ENCODE measurements around the gene ARHGAP10. TPM values are rescaled to one million over a fixed set of nuclear protein-coding genes. Genes with fewer than 3 reads are reported as not detected.

ARHGAP10 gene
- total RNA-seq, 1 donor from 2014 or later, result 20.2 TPM

- Mint-ChIP-seq H3K4me3 (no peak overlapping the region), H3K27ac (no peak overlapping the region), H3K9me3 (no peaks in the 10 kb centered on the region), H3K27me3 (ENCODE audit: insufficient read depth, low read depth) (peaks cover 2% of the 10 kb centered on the region), H3K4me1 (no peaks in the 10 kb centered on the region), H3K36me3 (no peaks in the 10 kb centered on the region)
- no peak overlapping the region for H3K27ac ChIP-seq
- no peak overlapping the region for H3K4me3 ChIP-seq
- H3K4me1 ChIP-seq, result peaks cover 8% of the 10 kb centered on the region
- no peak for DNase-seq (ENCODE audit: low spot score)
- peaks cover 49% of the 10 kb centered on the region for H3K79me2 ChIP-seq (ENCODE audit: low read depth)
- no peak overlapping the region for H3K4me2 ChIP-seq
- TF ChIP-seq EZH2 (IDR thresholded peaks at IDR 0.05), result no peak
- TF ChIP-seq CTCF (IDR thresholded peaks at IDR 0.05), result no peak
- no peaks in the 10 kb centered on the region for H3K36me3 ChIP-seq
- no peak overlapping the region for H3K9ac ChIP-seq
- no peak overlapping the region for H2AFZ ChIP-seq (replicated peaks)
- H3K27me3 ChIP-seq, result no peaks in the 10 kb centered on the region
- no peaks in the 10 kb centered on the region for H3F3A ChIP-seq (ENCODE audit: low read depth)
- H3K9me3 ChIP-seq (ENCODE audit: low read depth), result no peaks in the 10 kb centered on the region
- H4K20me1 ChIP-seq (ENCODE audit: low read depth), result peaks cover 5% of the 10 kb centered on the region
Measured at GRCh38 chr4:147814376-147814775, 82.5 kb downstream of the ARHGAP10 start.

- Histone ChIP-seq H3K4me3 (no peak overlapping the region), H2AFZ (replicated peaks) (no peak overlapping the region), H3K4me2 (no peak overlapping the region), H3K27ac (no peak overlapping the region), H3K79me2 (ENCODE audit: low read depth) (peaks cover 46% of the 10 kb centered on the region), H3K36me3 (no peaks in the 10 kb centered on the region), H3K9me3 (ENCODE audit: low read depth) (no peaks in the 10 kb centered on the region), H3K9ac (no peak overlapping the region), H4K20me1 (ENCODE audit: low read depth) (peaks cover 5% of the 10 kb centered on the region), H3K4me1 (peaks cover 9% of the 10 kb centered on the region), H3F3A (ENCODE audit: low read depth) (no peaks in the 10 kb centered on the region), H3K27me3 (no peaks in the 10 kb centered on the region)
- peaks cover 2% of the 10 kb centered on the region for H3K27me3 Mint-ChIP-seq (ENCODE audit: insufficient read depth, low read depth)
- no peaks in the 10 kb centered on the region for H3K4me1 Mint-ChIP-seq
- TF ChIP-seq EZH2phosphoT487 (IDR thresholded peaks at IDR 0.05) (no peak), CTCF (IDR thresholded peaks at IDR 0.05) (no peak), EZH2 (IDR thresholded peaks at IDR 0.05) (no peak)
- no peak overlapping the region for H3K4me3 Mint-ChIP-seq
- DNase-seq (ENCODE audit: low spot score), result no peak
- H3K36me3 Mint-ChIP-seq, result no peaks in the 10 kb centered on the region
- no peaks in the 10 kb centered on the region for H3K9me3 Mint-ChIP-seq
- H3K27ac Mint-ChIP-seq, result no peak overlapping the region
Measured at GRCh38 chr4:147815741-147816140, 83.9 kb downstream of the ARHGAP10 start.

GRCh38 chr4:147816382-147817254 is 84.7 kb downstream of the ARHGAP10 start:
- H2AFZ ChIP-seq (replicated peaks), result no peak overlapping the region
- no peak overlapping the region for H3K27ac ChIP-seq
- H3K4me2 ChIP-seq, result no peak overlapping the region
- DNase-seq (ENCODE audit: low spot score), result no peak
- Mint-ChIP-seq H3K27me3 (ENCODE audit: insufficient read depth, low read depth) (peaks cover 2% of the 10 kb centered on the region), H3K36me3 (no peaks in the 10 kb centered on the region), H3K4me3 (no peak overlapping the region), H3K27ac (no peak overlapping the region), H3K4me1 (no peaks in the 10 kb centered on the region), H3K9me3 (no peaks in the 10 kb centered on the region)
- H3K27me3 ChIP-seq, result no peaks in the 10 kb centered on the region
- H3K4me3 ChIP-seq, result no peak overlapping the region
- H3K9ac ChIP-seq, result no peak overlapping the region
- H3K36me3 ChIP-seq, result no peaks in the 10 kb centered on the region
- H3K79me2 ChIP-seq (ENCODE audit: low read depth), result peaks cover 46% of the 10 kb centered on the region
- H3F3A ChIP-seq (ENCODE audit: low read depth), result no peaks in the 10 kb centered on the region
- no peaks in the 10 kb centered on the region for H3K9me3 ChIP-seq (ENCODE audit: low read depth)
- H3K4me1 ChIP-seq, result peaks cover 11% of the 10 kb centered on the region
- no peak for TF ChIP-seq CTCF (IDR thresholded peaks at IDR 0.05)
- no peak for TF ChIP-seq EZH2phosphoT487 (IDR thresholded peaks at IDR 0.05)
- no peak for TF ChIP-seq EZH2 (IDR thresholded peaks at IDR 0.05)
- peaks cover 5% of the 10 kb centered on the region for H4K20me1 ChIP-seq (ENCODE audit: low read depth)

Data from neural progenitor cell (in vitro differentiated cells).